ENCODE data around the gene LMF1. TPM values are rescaled to one million over a fixed set of nuclear protein-coding genes. Genes with fewer than 3 reads are reported as not detected.

The LMF1 gene
- total and polyA plus RNA-seq, 2 of the 8 experiments (the other 6 are each of a cell fraction or from before 2014, with no cell fraction given): 3.5 to 9.1 TPM

GRCh38 chr16:844638-845350, 126.0 kb downstream of the LMF1 start:
- DNase-seq (ENCODE audit: low read depth in 1 of 2, low spot score in 2 of 2) (no peak), FAIRE-seq (no peak)
- Histone ChIP-seq H2BK5ac (ENCODE audit: low read depth, low read length) (no peak overlapping the region), H2AK5ac (ENCODE audit: low read depth, low read length) (no peak overlapping the region), H3K27me3 (replicated peaks in 1 of 4; ENCODE audit: control insufficient read depth in 3 of 4, extremely low read depth in 1 of 4, insufficient read depth in 3 of 4, low read length in 3 of 4) (no peaks in the 10 kb centered on the region), H3K4me3 (ENCODE audit: extremely low read depth in 1 of 4, insufficient read depth in 2 of 4, low read depth in 3 of 4, low read length in 4 of 4) (no peak overlapping the region), H3K14ac (ENCODE audit: insufficient read length) (no peak overlapping the region), H3K4me2 (ENCODE audit: insufficient read depth in 1 of 2, low read depth in 2 of 2, low read length in 2 of 2) (no peak overlapping the region), H3K4me1 (replicated peaks in 1 of 4; ENCODE audit: control insufficient read depth in 3 of 4, insufficient read depth in 4 of 4, low read length in 3 of 4) (no peaks in the 10 kb centered on the region; a peak in 1 of 7 replicates), H3K4ac (replicated peaks; ENCODE audit: insufficient read length, low read depth, low read length) (no peak overlapping the region), H4K91ac (replicated peaks; ENCODE audit: insufficient read length, low read length) (no peak overlapping the region), H3K79me2 (ENCODE audit: control insufficient read depth in 1 of 2, insufficient read depth in 2 of 2, low read length in 2 of 2) (no peaks in the 10 kb centered on the region), H2BK12ac (ENCODE audit: low read depth, low read length) (no peak overlapping the region), H3K9ac (replicated peaks in 1 of 4; ENCODE audit: extremely low read depth in 1 of 4, low read depth in 3 of 4, low read length in 3 of 4) (no peak overlapping the region), H3K23ac (ENCODE audit: insufficient read length) (no peak overlapping the region), H2BK15ac (ENCODE audit: low read length) (no peak overlapping the region), H3K9me3 (ENCODE audit: insufficient read depth in 2 of 2, low read depth in 1 of 2, low read length in 1 of 2) (peaks cover 20 to 68% of the 10 kb centered on the region in 2 experiments; a peak in 3 of 4 replicates), H3K56ac (replicated peaks; ENCODE audit: insufficient read length, low read depth, low read length) (no peak overlapping the region), H3K79me1 (ENCODE audit: low read depth, low read length) (no peaks in the 10 kb centered on the region), H2BK20ac (ENCODE audit: low read length) (no peak overlapping the region), H3K18ac (ENCODE audit: extremely low read depth, low read length) (no peak overlapping the region), H3K23me2 (ENCODE audit: low read depth, low read length) (no peaks in the 10 kb centered on the region), H2BK120ac (replicated peaks; ENCODE audit: low read depth, low read length) (no peak overlapping the region), H3K36me3 (ENCODE audit: control insufficient read depth in 2 of 4, insufficient read depth in 4 of 4, low read length in 3 of 4) (no peaks in the 10 kb centered on the region), H4K5ac (ENCODE audit: insufficient read length, low read depth, low read length) (no peak overlapping the region), H3K27ac (ENCODE audit: low read depth, low read length) (no peak overlapping the region), H2AFZ (ENCODE audit: low read length) (no peak overlapping the region), H4K20me1 (replicated peaks in 1 of 2; ENCODE audit: control insufficient read depth in 1 of 2, insufficient read depth in 2 of 2, low read length in 2 of 2) (no peaks in the 10 kb centered on the region), H4K8ac (ENCODE audit: extremely low read depth, insufficient read depth, low read length) (no peak overlapping the region; the same call in 1 of the 2 replicates)
- POLR2A ChIA-PET (ENCODE audit: partially characterized antibody): no interaction called here
- 91% methylated on average over 48 of the region's 48 CpGs; no CpG with 5 or more reads in 1 of the 2 experiments for WGBS, 2 experiments (ENCODE audit: extremely low coverage in 1 of 2, insufficient coverage in 1 of 2, insufficient read length in 1 of 2, insufficient replicate concordance in 2 of 2, low coverage in 1 of 2, low lambda C conversion rate in 2 of 2, missing lambda C conversion rate in 1 of 2)
- CTCF ChIA-PET (ENCODE audit: partially characterized antibody): interaction anchor here (0.5 to 1.3 kb wide), 3 partner anchors 32 to 196 kb away, joined by 3 read pairs; no protein-coding TSS in a partner anchor

Data from H1 (cell line).